A673 (cell line): ENCODE results near the gene RHPN2.

Source experiments
- CTCF ChIP-seq: fragments of 300-800, 200-600 bp; sonication (generic); conservative IDR thresholded peaks from 2 replicates; pipeline ENCODE4 v1.5.1; 2017; ENCODE audit warnings: low read depth, mild to moderate bottlenecking, antibody characterized with exemption, low read length, moderate library complexity, mixed read lengths
- EZH2 ChIP-seq: fragments of 200-600 bp; sonication (generic); IDR thresholded peaks from 2 replicates; pipeline ENCODE4 v1.6.1; 2017; ENCODE audit warnings: borderline replicate concordance, low read depth, mild to moderate bottlenecking, mixed read lengths, antibody characterized with exemption, low read length; ENCODE audit not compliant: poor library complexity, severe bottlenecking

GRCh38 chr19:33071887-33072286 lies 7.2 kb upstream of the RHPN2 start:
- TF ChIP-seq CTCF = no peak
- no peak for TF ChIP-seq EZH2
